Panc1 (cell line): ENCODE data around the gene FAM241B. TPM values are rescaled to one million over a fixed set of nuclear protein-coding genes. Genes with fewer than 3 reads are reported as not detected.

Experiments
- ATAC-seq: fragments of 200-7000 bp; cut with Tn5 transposase; 2 replicates; pipeline ENCODE4 v1.9.1; 2020; ENCODE audit warnings: mild to moderate bottlenecking, moderate library complexity
- BruUV-seq: library from RNA; stranded (reverse); fragments of 400-500 nt; replicated peaks from 2 replicates; lab custom pipeline; 2021; lab: Mats Ljungman, UMichigan
- CTCF ChIA-PET: fragments of 300-600 bp; sonication (Branson Sonifier 250); formaldehyde crosslinking; loops from one replicate; lab custom pipeline; 2022; ENCODE audit warnings: antibody characterized with exemption; lab: Charles Lee
- POLR2A ChIA-PET: fragments of 300-600 bp; sonication (Branson Sonifier 250); formaldehyde crosslinking; loops from one replicate; lab custom pipeline; 2022; ENCODE audit warnings: antibody characterized with exemption; lab: Charles Lee
- DNase-seq: peaks from one replicate; pipeline ENCODE4 v3.0.0-alpha.2; 2010; ENCODE audit warnings: low read depth, low spot score
- H3K27ac ChIP-seq: 2 replicates; pipeline ENCODE4 v1.5.1; 2011; ENCODE audit warnings: mild to moderate bottlenecking, low read length, inconsistent platforms
- H3K27me3 ChIP-seq: fragments of 200-500 bp; sonication (Bioruptor generic); 2 replicates; pipeline ENCODE4 v1.6.0; 2014; ENCODE audit warnings: low read length, inconsistent platforms; ENCODE audit not compliant: control insufficient read depth, insufficient read depth
- H3K36me3 ChIP-seq: fragments of 200-500 bp; sonication (Bioruptor generic); 2 replicates; pipeline ENCODE4 v1.5.1; 2014; ENCODE audit warnings: inconsistent platforms, mild to moderate bottlenecking, low read length, moderate library complexity; ENCODE audit not compliant: control insufficient read depth, insufficient read depth
- H3K4me1 ChIP-seq: 2 replicates; pipeline ENCODE4 v1.5.1; 2011; ENCODE audit warnings: inconsistent platforms, mild to moderate bottlenecking, low read length, moderate library complexity; ENCODE audit not compliant: control insufficient read depth, insufficient read depth
- H3K4me3 ChIP-seq, 2 experiments: 2 replicates each; pipeline ENCODE4 v1.5.1; 2011 to 2012; ENCODE audit warnings: low read depth in 2 of 2, low read length in 2 of 2, mild to moderate bottlenecking in 2 of 2, inconsistent platforms in 1 of 2, moderate library complexity in 1 of 2
- H3K9me3 ChIP-seq: fragments of 200-500 bp; sonication (Bioruptor generic); 2 replicates; pipeline ENCODE4 v1.5.1; 2014; ENCODE audit warnings: low read depth, mild to moderate bottlenecking, inconsistent platforms, low read length, moderate library complexity; ENCODE audit not compliant: control insufficient read depth, insufficient read depth
- CTCF ChIP-seq: fragments of 450-650 bp; IDR thresholded peaks from 2 replicates; pipeline ENCODE4 v1.5.1; 2017; ENCODE audit warnings: mild to moderate bottlenecking
- POLR2AphosphoS5 ChIP-seq: IDR thresholded peaks from 2 replicates; pipeline ENCODE4 v1.6.1; 2012; ENCODE audit warnings: mild to moderate bottlenecking, low read depth, low read length, moderate library complexity
- SIN3A ChIP-seq: IDR thresholded peaks from 2 replicates; pipeline ENCODE4 v1.6.1; 2012; ENCODE audit warnings: low read depth, mild to moderate bottlenecking, low read length, moderate library complexity, borderline replicate concordance; ENCODE audit not compliant: insufficient read depth
- TCF7L2 ChIP-seq: IDR thresholded peaks from 2 replicates; pipeline ENCODE4 v1.6.1; 2011; ENCODE audit warnings: mild to moderate bottlenecking, low read depth, low read length, inconsistent platforms
- in situ Hi-C: cut with HindIII; loops from 2 replicates; pipeline ENCODE4 v1.10.0; 2016; ENCODE audit warnings: low sequenced_read_pairs, low pct_unique_long_range_greater_than_20kb
- intact Hi-C: fragments of 100-400 bp; cut with micrococcal nuclease; formaldehyde crosslinking; loops from one replicate; pipeline ENCODE4 v1.10.0; 2022; ENCODE audit not compliant: unreplicated experiment
- total RNA-seq: library from RNA; stranded (reverse); gene quantifications from one replicate; pipeline ENCODE4 v1.2.1, GENCODE V29; 2021; ENCODE audit not compliant: unreplicated experiment
- TF ChIP-seq, protein P1 (sequence below), 2 experiments: IDR thresholded peaks; 2 replicates each; pipeline ENCODE4 v1.6.1; 2011 to 2012; ENCODE audit warnings: low read depth in 2 of 2, control low read depth in 1 of 2, low read length in 1 of 2, mild to moderate bottlenecking in 1 of 2, moderate library complexity in 1 of 2; ENCODE audit not compliant: insufficient read depth in 1 of 2

FAM241B gene
- total RNA-seq, 1 experiment from 2014 or later = 29.1 TPM

- DNase-seq (no peak), ATAC-seq (no peak)
- intact Hi-C loops = no loop called here
- Histone ChIP-seq H3K4me1 (no peaks in the 10 kb centered on the region), H3K27ac (no peak overlapping the region), H3K27me3 (peaks cover 19% of the 10 kb centered on the region), H3K9me3 (no peaks in the 10 kb centered on the region), H3K36me3 (no peaks in the 10 kb centered on the region; the same call in 1 of the 2 replicates), H3K4me3 (no peak overlapping the region)
- POLR2A ChIA-PET = no interaction called here
- in situ Hi-C loops = no loop called here
- TF ChIP-seq POLR2AphosphoS5 = no peak
- TF ChIP-seq SIN3A = no peak
- TF ChIP-seq TCF7L2 = no peak
- TF ChIP-seq CTCF = no peak
- TF ChIP-seq, protein P1, sequence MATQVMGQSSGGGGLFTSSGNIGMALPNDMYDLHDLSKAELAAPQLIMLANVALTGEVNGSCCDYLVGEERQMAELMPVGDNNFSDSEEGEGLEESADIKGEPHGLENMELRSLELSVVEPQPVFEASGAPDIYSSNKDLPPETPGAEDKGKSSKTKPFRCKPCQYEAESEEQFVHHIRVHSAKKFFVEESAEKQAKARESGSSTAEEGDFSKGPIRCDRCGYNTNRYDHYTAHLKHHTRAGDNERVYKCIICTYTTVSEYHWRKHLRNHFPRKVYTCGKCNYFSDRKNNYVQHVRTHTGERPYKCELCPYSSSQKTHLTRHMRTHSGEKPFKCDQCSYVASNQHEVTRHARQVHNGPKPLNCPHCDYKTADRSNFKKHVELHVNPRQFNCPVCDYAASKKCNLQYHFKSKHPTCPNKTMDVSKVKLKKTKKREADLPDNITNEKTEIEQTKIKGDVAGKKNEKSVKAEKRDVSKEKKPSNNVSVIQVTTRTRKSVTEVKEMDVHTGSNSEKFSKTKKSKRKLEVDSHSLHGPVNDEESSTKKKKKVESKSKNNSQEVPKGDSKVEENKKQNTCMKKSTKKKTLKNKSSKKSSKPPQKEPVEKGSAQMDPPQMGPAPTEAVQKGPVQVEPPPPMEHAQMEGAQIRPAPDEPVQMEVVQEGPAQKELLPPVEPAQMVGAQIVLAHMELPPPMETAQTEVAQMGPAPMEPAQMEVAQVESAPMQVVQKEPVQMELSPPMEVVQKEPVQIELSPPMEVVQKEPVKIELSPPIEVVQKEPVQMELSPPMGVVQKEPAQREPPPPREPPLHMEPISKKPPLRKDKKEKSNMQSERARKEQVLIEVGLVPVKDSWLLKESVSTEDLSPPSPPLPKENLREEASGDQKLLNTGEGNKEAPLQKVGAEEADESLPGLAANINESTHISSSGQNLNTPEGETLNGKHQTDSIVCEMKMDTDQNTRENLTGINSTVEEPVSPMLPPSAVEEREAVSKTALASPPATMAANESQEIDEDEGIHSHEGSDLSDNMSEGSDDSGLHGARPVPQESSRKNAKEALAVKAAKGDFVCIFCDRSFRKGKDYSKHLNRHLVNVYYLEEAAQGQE (IDR thresholded peaks at IDR 0.05; ENCODE audit: insufficient read depth in 1 of 2, low read depth in 2 of 2, low read length in 1 of 2) = no peak
- CTCF ChIA-PET = no interaction called here
- BruUV-seq = no TSS peak
These were observed 35.6 kb downstream of the FAM241B start for GRCh38 chr10:69665474-69666320.

- ATAC-seq (no peak), DNase-seq (no peak)
- no peak for TF ChIP-seq TCF7L2
- no peak for TF ChIP-seq CTCF
- no peak for TF ChIP-seq POLR2AphosphoS5
- TF ChIP-seq, protein P1 (IDR thresholded peaks at IDR 0.05; ENCODE audit: insufficient read depth in 1 of 2, low read depth in 2 of 2, low read length in 1 of 2) = no peak
- no peak for TF ChIP-seq SIN3A
- H3K4me3 ChIP-seq = no peak overlapping the region
- H3K27me3 ChIP-seq = peaks cover 19% of the 10 kb centered on the region
- no peaks in the 10 kb centered on the region for H3K4me1 ChIP-seq
- in situ Hi-C loops = no loop called here
- ChIA-PET POLR2A (no interaction called here), CTCF (no interaction called here)
- intact Hi-C loops = no loop called here
- H3K36me3 ChIP-seq = no peaks in the 10 kb centered on the region; the same call in 1 of the 2 replicates
- BruUV-seq = no TSS peak
- no peaks in the 10 kb centered on the region for H3K9me3 ChIP-seq
- H3K27ac ChIP-seq = no peak overlapping the region
These were observed 36.7 kb downstream of the FAM241B start for GRCh38 chr10:69666756-69667155.
